H9 (cell line): ENCODE measurements around the gene VPS72. TPM values are rescaled to one million over a fixed set of nuclear protein-coding genes. Genes with fewer than 3 reads are reported as not detected.

Experiments used
- DNase-seq: peaks from one replicate; pipeline ENCODE4 v3.0.0-alpha.2; 2017
- H2AFZ ChIP-seq: one replicate; pipeline ENCODE4 v1.6.1; 2013; ENCODE audit warnings: mild to moderate bottlenecking, low read length, control low read depth, moderate library complexity
- H2AK5ac ChIP-seq: 2 replicates; pipeline ENCODE4 v1.6.1; 2013; ENCODE audit warnings: low read length, control low read depth, mixed read lengths; ENCODE audit not compliant: insufficient read length
- H2BK120ac ChIP-seq: one replicate; pipeline ENCODE4 v1.6.1; 2013; ENCODE audit warnings: low read depth, mild to moderate bottlenecking, low read length, control low read depth, inconsistent platforms; ENCODE audit not compliant: poor library complexity, severe bottlenecking
- H2BK12ac ChIP-seq: 2 replicates; pipeline ENCODE4 v1.6.1; 2013; ENCODE audit warnings: low read length, control low read depth, mixed read lengths, low read depth; ENCODE audit not compliant: insufficient read length
- H2BK15ac ChIP-seq: 2 replicates; pipeline ENCODE4 v1.6.1; 2013; ENCODE audit warnings: low read depth, low read length, control low read depth
- H2BK20ac ChIP-seq: one replicate; pipeline ENCODE4 v1.6.1; 2013; ENCODE audit warnings: low read depth, mild to moderate bottlenecking, low read length, control low read depth, inconsistent platforms; ENCODE audit not compliant: poor library complexity, severe bottlenecking
- H2BK5ac ChIP-seq: 2 replicates; pipeline ENCODE4 v1.6.1; 2013; ENCODE audit warnings: low read length, control low read depth, mixed read lengths; ENCODE audit not compliant: insufficient read length
- H3K14ac ChIP-seq: 2 replicates; pipeline ENCODE4 v1.6.1; 2013; ENCODE audit warnings: low read length, control low read depth; ENCODE audit not compliant: insufficient read depth
- H3K18ac ChIP-seq: 2 replicates; pipeline ENCODE4 v1.6.1; 2013; ENCODE audit warnings: low read depth, mild to moderate bottlenecking, mixed read lengths, low read length, control low read depth; ENCODE audit not compliant: insufficient read length
- H3K23ac ChIP-seq: 2 replicates; pipeline ENCODE4 v1.6.1; 2013; ENCODE audit warnings: low read length, control low read depth, mixed read lengths, low read depth; ENCODE audit not compliant: insufficient read length
- H3K23me2 ChIP-seq: 2 replicates; pipeline ENCODE4 v1.6.1; 2013; ENCODE audit warnings: low read depth, mild to moderate bottlenecking, mixed read lengths, low read length, control low read depth; ENCODE audit not compliant: insufficient read length, poor library complexity, severe bottlenecking
- H3K27ac ChIP-seq: 2 replicates; pipeline ENCODE4 v1.5.1; 2013; ENCODE audit warnings: low read length, control low read depth, mixed read lengths, low read depth; ENCODE audit not compliant: insufficient read length
- H3K27me3 ChIP-seq: 2 replicates; pipeline ENCODE4 v1.6.1; 2013; ENCODE audit warnings: low read length, control low read depth, inconsistent platforms; ENCODE audit not compliant: insufficient read depth
- H3K4ac ChIP-seq: 2 replicates; pipeline ENCODE4 v1.6.1; 2013; ENCODE audit warnings: low read depth, mild to moderate bottlenecking, control low read depth, inconsistent platforms, low read length, moderate library complexity
- H3K4me1 ChIP-seq: 2 replicates; pipeline ENCODE4 v1.6.1; 2013; ENCODE audit warnings: low read length, control low read depth, inconsistent platforms; ENCODE audit not compliant: insufficient read depth
- H3K4me2 ChIP-seq: 2 replicates; pipeline ENCODE4 v1.6.1; 2013; ENCODE audit warnings: low read length, control low read depth, mixed read lengths; ENCODE audit not compliant: insufficient read length, insufficient read depth
- H3K56ac ChIP-seq: 2 replicates; pipeline ENCODE4 v1.6.1; 2013; ENCODE audit warnings: low read depth, mild to moderate bottlenecking, mixed read lengths, low read length, control low read depth; ENCODE audit not compliant: insufficient read length
- H3K79me1 ChIP-seq: 2 replicates; pipeline ENCODE4 v1.6.1; 2013; ENCODE audit warnings: low read depth, mild to moderate bottlenecking, moderate library complexity, low read length, control low read depth, inconsistent platforms; ENCODE audit not compliant: insufficient read depth, poor library complexity, severe bottlenecking
- H3K79me2 ChIP-seq: 2 replicates; pipeline ENCODE4 v1.6.1; 2013; ENCODE audit warnings: low read length, control low read depth, inconsistent platforms; ENCODE audit not compliant: insufficient read depth
- H3K9ac ChIP-seq: 2 replicates; pipeline ENCODE4 v1.6.1; 2013; ENCODE audit warnings: low read length, control low read depth, mixed read lengths; ENCODE audit not compliant: insufficient read length; ENCODE audit errors: extremely low read depth
- H3K9me3 ChIP-seq: one replicate; pipeline ENCODE4 v1.6.1; 2013; ENCODE audit warnings: low read depth, low read length, inconsistent platforms; ENCODE audit not compliant: control insufficient read depth
- H3T11ph ChIP-seq: one replicate; pipeline ENCODE4 v1.6.1; 2013; ENCODE audit warnings: mild to moderate bottlenecking, low read length, control low read depth, inconsistent platforms
- H4K20me1 ChIP-seq: one replicate; pipeline ENCODE4 v1.6.1; 2013; ENCODE audit not compliant: control insufficient read depth, insufficient read length, insufficient read depth
- H4K5ac ChIP-seq: 2 replicates; pipeline ENCODE4 v1.6.1; 2013; ENCODE audit warnings: low read depth, mild to moderate bottlenecking, mixed read lengths, low read length, control low read depth; ENCODE audit not compliant: insufficient read length
- H4K8ac ChIP-seq: replicated peaks from 2 replicates; pipeline ENCODE4 v1.6.1; 2013; ENCODE audit warnings: low read length, control low read depth, mixed read lengths, low read depth; ENCODE audit not compliant: insufficient read length
- H4K91ac ChIP-seq: 2 replicates; pipeline ENCODE4 v1.6.1; 2013; ENCODE audit warnings: low read depth, mild to moderate bottlenecking, moderate library complexity, mixed read lengths, low read length, control low read depth; ENCODE audit not compliant: insufficient read length
- H3K27ac Mint-ChIP-seq, 3 experiments: 2 replicates in 2 of 3; 3 replicates in 1 of 3; pipeline ENCODE4 v1.8.0; 2020 to 2021; ENCODE audit warnings: mixed read lengths in 3 of 3, mild to moderate bottlenecking in 1 of 3, moderate library complexity in 1 of 3
- H3K27me3 Mint-ChIP-seq: 2 replicates; pipeline ENCODE4 v1.8.0; 2021; ENCODE audit warnings: low read depth, mild to moderate bottlenecking, moderate library complexity, mixed read lengths
- H3K36me3 Mint-ChIP-seq, 3 experiments: 2 replicates in 2 of 3; 3 replicates in 1 of 3; pipeline ENCODE4 v1.8.0; 2020 to 2021; ENCODE audit warnings: low read depth in 3 of 3, mixed read lengths in 3 of 3; ENCODE audit not compliant: insufficient read depth in 1 of 3
- H3K4me1 Mint-ChIP-seq, 2 experiments: 2 replicates each; pipeline ENCODE4 v1.8.0; 2020; ENCODE audit warnings: mixed read lengths in 2 of 2
- H3K4me3 Mint-ChIP-seq, 2 experiments: 2 replicates in 1 of 2; 3 replicates in 1 of 2; pipeline ENCODE4 v1.8.0; 2020 to 2021; ENCODE audit warnings: mild to moderate bottlenecking in 2 of 2, mixed read lengths in 2 of 2, moderate library complexity in 1 of 2
- H3K9me3 Mint-ChIP-seq, 2 experiments: 2 replicates in 1 of 2; 3 replicates in 1 of 2; pipeline ENCODE4 v1.8.0; 2020; ENCODE audit warnings: mild to moderate bottlenecking in 2 of 2, mixed read lengths in 2 of 2, moderate library complexity in 1 of 2
- WGBS: extraction: QIAGEN DNeasy Blood & Tissue Kit; methylation state at CpG from one replicate; pipeline ENCODE4 v1.1.7; 2013; ENCODE audit warnings: missing lambda C conversion rate, low lambda C conversion rate, mixed read lengths; ENCODE audit not compliant: insufficient read length; ENCODE audit errors: extremely low coverage; 5-methylcytosine and 5-hydroxymethylcytosine counted together
- total RNA-seq: library from RNA; stranded (reverse); gene quantifications from 2 replicates; pipeline ENCODE4 v1.2.1, GENCODE V29; 2021
- TF ChIP-seq, protein P1 (sequence below): fragments of 200-600 bp; sonication (generic); conservative IDR thresholded peaks from 3 replicates; pipeline ENCODE4 v1.8.0; 2021; ENCODE audit warnings: antibody characterized with exemption, mild to moderate bottlenecking

Gene VPS72
- total RNA-seq, 1 experiment from 2014 or later, result 91.4 TPM

DNA sequence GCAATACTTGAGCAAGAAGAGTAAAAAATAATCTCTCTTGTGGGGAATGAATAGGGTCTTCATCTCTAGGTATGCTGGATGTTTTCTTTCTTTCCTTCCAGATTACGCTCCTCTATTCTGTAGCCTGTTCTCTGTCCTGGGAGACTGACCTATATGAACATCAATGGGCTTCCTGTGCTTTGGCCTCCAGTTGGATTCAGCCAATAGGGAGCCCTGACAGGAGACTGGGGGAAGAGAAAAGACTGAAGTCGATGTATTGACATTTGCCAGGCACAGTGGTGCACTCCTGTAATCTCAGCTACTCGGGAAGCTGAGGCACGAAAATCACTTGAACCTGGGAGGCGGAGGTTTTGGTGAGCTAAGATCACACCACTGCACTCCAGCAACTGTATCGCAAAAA, 61.2 kb downstream of the VPS72 start:
- Histone ChIP-seq H4K20me1 (no peaks in the 10 kb centered on the region), H3K14ac (no peak overlapping the region), H3T11ph (no peak overlapping the region), H4K8ac (no peak overlapping the region), H2BK12ac (no peak overlapping the region), H3K23me2 (peaks cover 15% of the 10 kb centered on the region), H2BK5ac (no peak overlapping the region), H3K79me1 (no peaks in the 10 kb centered on the region), H4K5ac (no peak overlapping the region), H2AK5ac (no peak overlapping the region), H2AFZ (no peak overlapping the region), H3K4ac (no peak overlapping the region), H2BK120ac (no peak overlapping the region), H3K23ac (no peak overlapping the region), H3K9me3 (no peaks in the 10 kb centered on the region), H4K91ac (no peak overlapping the region), H2BK20ac (no peak overlapping the region), H3K9ac (no peak overlapping the region), H3K27me3 (no peaks in the 10 kb centered on the region; the same call in 1 of the 2 replicates), H2BK15ac (no peak overlapping the region), H3K56ac (no peak overlapping the region), H3K18ac (no peak overlapping the region), H3K4me2 (no peak overlapping the region), H3K4me1 (no peaks in the 10 kb centered on the region; the same call in 1 of the 2 replicates), H3K27ac (no peak overlapping the region), H3K79me2 (no peaks in the 10 kb centered on the region)
- no CpG with 5 or more reads among the region's 6 CpGs for WGBS
- H3K27me3 Mint-ChIP-seq, result peaks cover 3% of the 10 kb centered on the region
- no peak for DNase-seq
- H3K9me3 Mint-ChIP-seq, result no peaks in the 10 kb centered on the region
- no peaks in the 10 kb centered on the region for H3K36me3 Mint-ChIP-seq
- peaks cover 26 to 34% of the 10 kb centered on the region in 2 experiments for H3K4me1 Mint-ChIP-seq
- no peak overlapping the region for H3K27ac Mint-ChIP-seq
- no peak overlapping the region for H3K4me3 Mint-ChIP-seq
- TF ChIP-seq, protein P1, sequence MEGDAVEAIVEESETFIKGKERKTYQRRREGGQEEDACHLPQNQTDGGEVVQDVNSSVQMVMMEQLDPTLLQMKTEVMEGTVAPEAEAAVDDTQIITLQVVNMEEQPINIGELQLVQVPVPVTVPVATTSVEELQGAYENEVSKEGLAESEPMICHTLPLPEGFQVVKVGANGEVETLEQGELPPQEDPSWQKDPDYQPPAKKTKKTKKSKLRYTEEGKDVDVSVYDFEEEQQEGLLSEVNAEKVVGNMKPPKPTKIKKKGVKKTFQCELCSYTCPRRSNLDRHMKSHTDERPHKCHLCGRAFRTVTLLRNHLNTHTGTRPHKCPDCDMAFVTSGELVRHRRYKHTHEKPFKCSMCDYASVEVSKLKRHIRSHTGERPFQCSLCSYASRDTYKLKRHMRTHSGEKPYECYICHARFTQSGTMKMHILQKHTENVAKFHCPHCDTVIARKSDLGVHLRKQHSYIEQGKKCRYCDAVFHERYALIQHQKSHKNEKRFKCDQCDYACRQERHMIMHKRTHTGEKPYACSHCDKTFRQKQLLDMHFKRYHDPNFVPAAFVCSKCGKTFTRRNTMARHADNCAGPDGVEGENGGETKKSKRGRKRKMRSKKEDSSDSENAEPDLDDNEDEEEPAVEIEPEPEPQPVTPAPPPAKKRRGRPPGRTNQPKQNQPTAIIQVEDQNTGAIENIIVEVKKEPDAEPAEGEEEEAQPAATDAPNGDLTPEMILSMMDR, result no peak

Other genes with a start within 250 kb of the VPS72 start
- 201 and 209 TPM in 2 replicates for gene CERS2, start 215.4 kb downstream of the VPS72 start, total RNA-seq
- gene ANXA9, start 207.9 kb downstream of the VPS72 start, total RNA-seq, result 0.81 and 0.92 TPM in 2 replicates
- gene MINDY1, start 183.3 kb downstream of the VPS72 start, total RNA-seq, result 6.4 and 6.8 TPM in 2 replicates
- gene PRUNE1, start 181.7 kb downstream of the VPS72 start, total RNA-seq, result 21.0 and 22.3 TPM in 2 replicates
- 1.2 and 1.5 TPM in 2 replicates for gene BNIPL, start 153.6 kb downstream of the VPS72 start, total RNA-seq
- gene C1orf56, start 142.4 kb downstream of the VPS72 start, total RNA-seq, result 3.6 and 4.8 TPM in 2 replicates
- 83.9 and 87.3 TPM in 2 replicates for gene CDC42SE1, start 130.6 kb downstream of the VPS72 start, total RNA-seq
- gene MLLT11, start 129.8 kb downstream of the VPS72 start, total RNA-seq, result 13.0 and 13.2 TPM in 2 replicates
- 3.8 and 4.1 TPM in 2 replicates for gene GABPB2, start 119.4 kb downstream of the VPS72 start, total RNA-seq
- 11.5 and 12.3 TPM in 2 replicates for gene SEMA6C, start 43.6 kb downstream of the VPS72 start, total RNA-seq
- gene TNFAIP8L2, start 33.5 kb downstream of the VPS72 start, total RNA-seq, result not detected in 2 replicates
- gene LYSMD1, start 24.3 kb downstream of the VPS72 start, total RNA-seq, result 5.8 and 6.7 TPM in 2 replicates
- gene SCNM1, start 24.1 kb downstream of the VPS72 start, total RNA-seq, result 54.1 and 60.5 TPM in 2 replicates
- 0.42 and 1.6 TPM in 2 replicates for gene TMOD4, start 14.2 kb downstream of the VPS72 start, total RNA-seq
- 94.6 and 101 TPM in 2 replicates for gene PIP5K1A, start 8.4 kb upstream of the VPS72 start, total RNA-seq
- 205 and 207 TPM in 2 replicates for gene PSMD4, start 64.5 kb upstream of the VPS72 start, total RNA-seq
- gene ZNF687, start 92.1 kb upstream of the VPS72 start, total RNA-seq, result 52.9 and 58.2 TPM in 2 replicates
- gene PI4KB, start 137.2 kb upstream of the VPS72 start, total RNA-seq, result 39.1 and 39.2 TPM in 2 replicates
- 65.1 and 72.7 TPM in 2 replicates for gene RFX5, start 157.1 kb upstream of the VPS72 start, total RNA-seq
- gene SELENBP1, start 182.5 kb upstream of the VPS72 start, total RNA-seq, result 13.9 and 14.2 TPM in 2 replicates
- gene PSMB4, start 209.4 kb upstream of the VPS72 start, total RNA-seq, result 413 and 429 TPM in 2 replicates